Left ventricle myocardium inferior (tissue), 1 donor: Measurements from ENCODE around the gene CCL25. TPM values are rescaled to one million over a fixed set of nuclear protein-coding genes. Genes with fewer than 3 reads are reported as not detected.

Experiments used
- DNase-seq: peaks from one replicate; pipeline ENCODE4 v3.0.0-alpha.2; 2020
- H3K27ac ChIP-seq: fragments of 200-600 bp; replicated peaks from 2 replicates; pipeline ENCODE4 v1.8.0; 2021
- H3K27me3 ChIP-seq: fragments of 200-600 bp; 2 replicates; pipeline ENCODE4 v1.8.0; 2021; ENCODE audit warnings: low read depth
- H3K36me3 ChIP-seq: fragments of 200-600 bp; 2 replicates; pipeline ENCODE4 v1.8.0; 2021
- H3K4me1 ChIP-seq: fragments of 200-600 bp; 2 replicates; pipeline ENCODE4 v1.8.0; 2021
- H3K4me3 ChIP-seq: fragments of 200-600 bp; 2 replicates; pipeline ENCODE4 v1.8.0; 2021; ENCODE audit warnings: mild to moderate bottlenecking, moderate library complexity
- H3K9me3 ChIP-seq: fragments of 200-600 bp; replicated peaks from 2 replicates; pipeline ENCODE4 v1.8.0; 2021
- CTCF ChIP-seq: fragments of 200-600 bp; IDR thresholded peaks from 2 replicates; pipeline ENCODE4 v1.8.0; 2021; ENCODE audit warnings: antibody characterized with exemption, mild to moderate bottlenecking, borderline replicate concordance
- intact Hi-C: fragments of 100-400 bp; cut with micrococcal nuclease; formaldehyde crosslinking; loops from one replicate; pipeline ENCODE4 v1.11.0; 2022
- total RNA-seq: library from RNA; stranded (reverse); fragmentation: NEBNext Ultra II Directional; extraction: Animal tissue kit (Norgen Biotek cat#: 25700); gene quantifications from one replicate; pipeline ENCODE4 v1.2.1, GENCODE V29; 2021
- donor health status: DM: no; HTN: yes; CAD: no; lungs with severe emphysema.

Gene CCL25
- total RNA-seq, 1 donor from 2014 or later: not detected

DNA sequence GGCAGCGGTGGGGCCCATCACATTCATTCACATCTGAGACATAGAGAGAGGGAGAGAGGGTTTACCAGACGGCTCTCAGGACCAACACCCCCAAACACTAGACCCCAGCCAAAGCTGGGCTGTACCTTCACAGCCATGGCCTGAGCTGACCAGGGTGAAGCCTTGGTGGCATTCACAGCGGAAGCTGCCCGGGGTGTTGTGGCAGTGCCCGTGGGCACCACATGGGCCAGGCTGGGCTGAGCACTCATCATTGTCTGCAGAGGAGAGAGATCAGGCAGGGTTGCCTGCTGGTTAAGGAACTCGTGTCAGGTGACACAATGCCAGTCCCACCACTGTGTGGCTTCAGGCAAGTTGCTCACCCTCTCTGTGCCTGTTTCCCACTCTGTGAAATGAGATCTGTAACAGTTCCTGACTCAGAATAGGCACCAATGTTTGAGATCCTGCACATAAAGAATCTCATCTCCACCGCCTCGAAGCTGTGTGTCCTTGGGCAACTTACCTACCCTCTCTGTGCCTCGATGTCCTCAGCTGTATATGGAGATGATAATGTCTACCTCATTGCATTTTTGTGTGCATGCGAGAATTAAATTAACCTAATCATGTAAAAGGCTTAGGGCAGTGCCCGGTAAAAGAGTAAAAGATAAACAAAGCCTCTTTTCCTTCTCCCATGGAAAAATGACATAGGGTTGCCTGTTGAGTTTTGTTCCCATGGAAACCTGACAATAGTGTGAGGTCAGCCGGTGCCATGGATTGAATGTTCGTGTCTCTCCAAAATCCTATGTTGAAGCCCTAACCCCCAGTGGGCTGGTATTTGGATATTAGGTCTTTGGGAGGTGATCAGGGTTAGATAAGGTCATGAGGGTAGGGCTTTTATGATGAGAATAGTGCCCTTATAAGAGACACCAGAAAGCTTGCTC is 22.9 kb downstream of the CCL25 start:
- no peak for DNase-seq
- Histone ChIP-seq H3K27ac (no peak overlapping the region), H3K4me1 (no peaks in the 10 kb centered on the region), H3K4me3 (no peak overlapping the region), H3K27me3 (peaks cover 18% of the 10 kb centered on the region), H3K9me3 (peaks cover 17% of the 10 kb centered on the region), H3K36me3 (no peaks in the 10 kb centered on the region)
- intact Hi-C loops: no loop called here
- no peak for TF ChIP-seq CTCF

GRCh38 chr19:8079988-8080387 is 27.4 kb downstream of the CCL25 start:
- Histone ChIP-seq H3K27ac (no peak overlapping the region), H3K4me1 (no peaks in the 10 kb centered on the region), H3K27me3 (peaks cover 9% of the 10 kb centered on the region), H3K36me3 (no peaks in the 10 kb centered on the region), H3K4me3 (no peak overlapping the region), H3K9me3 (peaks cover 4% of the 10 kb centered on the region)
- intact Hi-C loops: no loop called here
- no peak for TF ChIP-seq CTCF
- DNase-seq: no peak

DNA sequence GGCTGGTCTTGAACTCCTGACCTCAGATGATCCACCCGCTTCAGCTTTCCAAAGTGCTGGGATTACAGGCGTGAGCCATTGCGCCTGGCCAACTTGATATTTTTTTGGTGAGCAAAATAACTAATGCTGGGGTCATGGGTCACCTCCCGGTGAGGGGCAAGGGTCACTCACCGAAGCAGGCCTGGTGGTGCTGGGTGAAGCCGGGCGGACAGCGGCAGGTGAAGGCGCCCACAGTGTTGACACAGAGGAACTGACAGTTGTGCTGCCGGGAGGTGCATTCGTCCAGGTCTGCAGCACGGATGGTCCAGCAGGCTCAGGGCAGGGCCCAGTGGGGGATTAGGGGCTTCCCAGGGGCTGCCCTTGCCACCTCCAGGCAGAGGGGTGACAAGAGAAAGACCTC is 28.3 kb downstream of the CCL25 start:
- TF ChIP-seq CTCF: no peak
- H3K4me1 ChIP-seq: no peaks in the 10 kb centered on the region
- no peak for DNase-seq
- H3K27ac ChIP-seq: no peak overlapping the region
- H3K36me3 ChIP-seq: no peaks in the 10 kb centered on the region
- intact Hi-C loops: no loop called here
- H3K27me3 ChIP-seq: peaks cover 16% of the 10 kb centered on the region
- no peak overlapping the region for H3K4me3 ChIP-seq
- H3K9me3 ChIP-seq: peaks cover 4% of the 10 kb centered on the region

DNA sequence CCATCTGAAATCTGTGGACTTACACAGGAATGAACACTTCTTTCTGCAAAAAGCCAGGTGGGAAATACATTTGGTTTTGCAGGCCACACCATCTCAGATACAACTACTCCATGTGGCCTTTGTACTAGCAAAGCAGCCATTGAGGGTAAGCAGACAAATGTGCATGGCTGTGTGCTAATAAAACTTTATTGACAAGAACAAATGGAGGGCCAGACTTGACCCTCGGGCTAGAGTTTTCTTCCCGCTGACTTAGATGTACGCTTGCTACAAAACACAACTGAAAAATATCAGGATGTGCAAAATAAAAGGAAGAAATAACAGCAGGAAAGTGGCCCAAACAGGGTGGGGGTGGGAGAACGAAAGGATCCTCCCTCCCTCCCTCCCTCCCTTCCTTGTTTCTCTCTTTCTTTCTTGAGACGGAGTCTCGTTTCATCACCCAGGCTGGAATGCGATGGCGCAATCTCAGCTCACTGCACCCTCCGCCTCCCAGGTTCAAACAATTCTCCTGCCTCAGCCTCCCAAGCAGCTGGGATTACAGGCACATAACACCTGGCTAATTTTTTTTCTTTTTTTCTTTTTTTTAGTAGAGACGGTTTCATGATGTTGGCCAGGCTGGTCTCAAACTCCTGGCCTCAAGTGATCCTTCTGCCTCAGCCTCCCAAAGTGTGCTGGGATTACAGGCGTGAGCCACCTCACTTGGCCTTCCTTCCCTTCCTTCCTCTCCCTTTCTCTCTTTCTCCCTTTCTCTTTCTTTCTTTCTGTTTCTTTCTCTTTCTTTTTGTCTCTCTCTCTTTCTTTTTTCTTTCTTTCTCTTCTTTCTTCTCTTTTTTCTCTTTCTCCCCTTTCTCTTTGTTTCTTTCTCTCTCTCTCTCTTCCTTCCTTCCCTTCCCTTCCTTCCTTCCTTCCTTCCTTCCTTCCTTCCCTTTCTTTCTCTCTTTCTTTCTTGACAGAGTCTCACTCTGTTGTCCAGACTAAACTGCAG is 29.3 kb downstream of the CCL25 start:
- no peak for TF ChIP-seq CTCF

GRCh38 chr19:8083141-8083540 is 30.6 kb downstream of the CCL25 start:
- no peaks in the 10 kb centered on the region for H3K4me1 ChIP-seq
- no peaks in the 10 kb centered on the region for H3K36me3 ChIP-seq
- intact Hi-C loops: no loop called here
- no peak overlapping the region for H3K27ac ChIP-seq
- H3K4me3 ChIP-seq: no peak overlapping the region
- TF ChIP-seq CTCF: no peak
- DNase-seq: no peak
- H3K9me3 ChIP-seq: peaks cover 4% of the 10 kb centered on the region
- peaks cover 38% of the 10 kb centered on the region for H3K27me3 ChIP-seq

More for the DNA sequence above, 29.3 kb downstream of the CCL25 start:
- no peaks in the 10 kb centered on the region for H3K4me1 ChIP-seq
- peaks cover 25% of the 10 kb centered on the region for H3K27me3 ChIP-seq
- intact Hi-C loops: no loop called here
- H3K27ac ChIP-seq: no peak overlapping the region
- H3K36me3 ChIP-seq: no peaks in the 10 kb centered on the region
- no peak overlapping the region for H3K4me3 ChIP-seq
- DNase-seq: no peak
- H3K9me3 ChIP-seq: peaks cover 4% of the 10 kb centered on the region
